Ovary (tissue), 9 donors: ENCODE measurements around the gene LYST. TPM values are rescaled to one million over a fixed set of nuclear protein-coding genes. Genes with fewer than 3 reads are reported as not detected.
A peak's percentile ranks its signal among the peaks of the same experiment; 100 is the strongest.

ENCODE experiments used
- DNase-seq, 5 donors: peaks; one replicate each; pipeline ENCODE4 v3.0.0-alpha.2; 2019 to 2020
- H3K27ac ChIP-seq, 2 donors: fragments of 200-600 bp; one replicate each; pipeline versions ENCODE4 v1.5.1 to v1.8.0; 2019 to 2022
- H3K27me3 ChIP-seq: fragments of 200-600 bp; one replicate; pipeline ENCODE4 v1.8.0; 2022
- H3K36me3 ChIP-seq: fragments of 200-600 bp; sonication (generic); one replicate; pipeline ENCODE4 v1.5.1; 2019
- H3K4me1 ChIP-seq: one replicate; pipeline ENCODE4 v1.8.1; 2013; ENCODE audit warnings: mild to moderate bottlenecking, moderate library complexity; ENCODE audit not compliant: insufficient read depth
- H3K4me3 ChIP-seq: fragments of 200-600 bp; sonication (generic); one replicate; pipeline ENCODE4 v1.5.1; 2017
- H3K9me3 ChIP-seq, 2 donors: fragments of 200-600 bp in 1 of 2; sonication (generic) in 1 of 2; one replicate each; pipeline versions ENCODE4 v1.5.1 to v1.8.1; 2013 to 2019; ENCODE audit warnings: mild to moderate bottlenecking in 1 of 2, moderate library complexity in 1 of 2
- EP300 ChIP-seq: sonication (generic); formaldehyde crosslinking; IDR thresholded peaks from one replicate; pipeline ENCODE4 v1.6.1; 2017; ENCODE audit warnings: antibody characterized with exemption
- POLR2A ChIP-seq: fragments of 450-650 bp; IDR thresholded peaks from one replicate; pipeline ENCODE4 v1.6.1; 2017; ENCODE audit warnings: antibody characterized with exemption, mild to moderate bottlenecking, moderate library complexity
- WGBS, 3 donors: extraction: QIAGEN DNeasy Blood & Tissue Kit in 1 of 3; methylation state at CpG; one replicate each; pipeline versions ENCODE4 v1.1.5 to v1.1.7; 2013 to 2017; 5-methylcytosine and 5-hydroxymethylcytosine counted together
- intact Hi-C, 4 donors: fragments of 100-400 bp; cut with DNase I; formaldehyde crosslinking; loops; one replicate each; pipeline versions ENCODE4 v1.11.0 to v1.15.1; 2022 to 2023
- polyA plus RNA-seq, 2 donors: library from polyadenylated mRNA; stranded (reverse); fragments of 200-250 nt in 1 of 2; fragments of 350-450 nt in 1 of 2; fragmentation: Illumina TruSeq in 1 of 2; extraction: RNeasy Lipid Tissue Mini Kit (QIAGEN cat#74804) in 1 of 2; gene quantifications; one replicate each; pipeline ENCODE4 v1.2.3, GENCODE V29; 2013 to 2014
- total RNA-seq, 7 donors: library from RNA; depleted of rRNA in 2 of 7; stranded (reverse); fragments of >200 nt in 2 of 7; fragmentation: NEBNext Ultra II Directional in 3 of 7; extraction: Animal tissue kit (Norgen Biotek cat#: 25700) in 3 of 7; gene quantifications; one replicate each; pipeline versions ENCODE4 v1.1.0 to v1.2.4, GENCODE V29; 2016 to 2023
- TF ChIP-seq, protein P1 (sequence below), 3 donors: fragments of 450-650 bp in 2 of 3; fragments of 200-600 bp in 1 of 3; IDR thresholded peaks; one replicate each; pipeline versions ENCODE4 v1.5.1 to v1.8.0; 2016 to 2022; ENCODE audit warnings: antibody characterized with exemption in 3 of 3, mild to moderate bottlenecking in 1 of 3
- donor health status: DM: no; HTN: no; CAD: no; lungs with moderate emphysema.
- donor health status: DM: no; HTN: no; CAD: no.
- donor health status: Bipolar disorder and iron deficiency.
- donor health status: DM: yes; HTN: yes; CAD: no.
- donor health status: DM: no; HTN: no; CAD: no.
- donor health status: DM: yes; HTN: yes; CAD: no.

LYST gene
- total and polyA plus RNA-seq, 9 donors: 6.8 to 29.2 (median 21.7) TPM

DNA sequence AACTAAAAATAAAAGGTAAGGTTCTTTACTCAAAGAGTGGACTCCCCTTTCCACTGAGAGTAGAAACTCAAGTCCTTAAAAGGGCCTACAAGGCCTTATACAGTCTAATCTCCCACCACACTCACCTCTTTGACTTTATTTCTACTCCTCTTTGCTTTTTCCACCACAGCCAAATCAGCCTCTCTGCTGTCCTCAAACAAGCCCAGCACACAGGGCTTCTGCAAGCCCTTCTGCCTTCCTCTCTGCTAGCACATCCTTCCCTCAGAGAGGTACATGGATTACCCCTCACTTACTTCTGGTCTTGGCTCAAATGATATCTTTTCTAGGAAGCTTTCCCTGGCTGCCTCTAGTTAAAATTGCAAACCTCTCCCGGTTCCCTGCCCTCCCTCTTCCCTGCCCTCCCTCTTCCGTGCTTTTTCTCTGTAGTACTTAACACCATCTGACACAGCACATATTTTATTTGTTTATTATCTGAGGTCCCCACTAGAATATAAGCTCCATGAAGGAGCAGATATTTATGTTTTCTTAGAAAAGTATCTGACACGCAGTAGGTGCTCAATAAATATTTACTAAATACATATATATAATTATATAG lies 1.7 kb downstream of the LYST start:
- intact Hi-C loops: loop anchor here in 1 of 4 donors (10.0 kb wide), 1 partner anchor 200 kb away; the partner anchor contains the start of gene NID1
- Histone ChIP-seq H3K4me3 (peak overlapping the region; percentile 89), H3K27ac (peak overlapping the region in 1 of 2 donors; percentile 8), H3K27me3 (no peaks in the 10 kb centered on the region), H3K36me3 (no peaks in the 10 kb centered on the region), H3K9me3 (no peaks in the 10 kb centered on the region), H3K4me1 (peaks cover 7% of the 10 kb centered on the region)
- TF ChIP-seq, protein P1, sequence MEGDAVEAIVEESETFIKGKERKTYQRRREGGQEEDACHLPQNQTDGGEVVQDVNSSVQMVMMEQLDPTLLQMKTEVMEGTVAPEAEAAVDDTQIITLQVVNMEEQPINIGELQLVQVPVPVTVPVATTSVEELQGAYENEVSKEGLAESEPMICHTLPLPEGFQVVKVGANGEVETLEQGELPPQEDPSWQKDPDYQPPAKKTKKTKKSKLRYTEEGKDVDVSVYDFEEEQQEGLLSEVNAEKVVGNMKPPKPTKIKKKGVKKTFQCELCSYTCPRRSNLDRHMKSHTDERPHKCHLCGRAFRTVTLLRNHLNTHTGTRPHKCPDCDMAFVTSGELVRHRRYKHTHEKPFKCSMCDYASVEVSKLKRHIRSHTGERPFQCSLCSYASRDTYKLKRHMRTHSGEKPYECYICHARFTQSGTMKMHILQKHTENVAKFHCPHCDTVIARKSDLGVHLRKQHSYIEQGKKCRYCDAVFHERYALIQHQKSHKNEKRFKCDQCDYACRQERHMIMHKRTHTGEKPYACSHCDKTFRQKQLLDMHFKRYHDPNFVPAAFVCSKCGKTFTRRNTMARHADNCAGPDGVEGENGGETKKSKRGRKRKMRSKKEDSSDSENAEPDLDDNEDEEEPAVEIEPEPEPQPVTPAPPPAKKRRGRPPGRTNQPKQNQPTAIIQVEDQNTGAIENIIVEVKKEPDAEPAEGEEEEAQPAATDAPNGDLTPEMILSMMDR (IDR thresholded peaks at IDR 0.05): no peak
- TF ChIP-seq POLR2A: no peak
- TF ChIP-seq EP300: no peak
- no peak for DNase-seq
- WGBS, 3 donors: 8 to 17% (median 12%) methylated on average over 3 of the region's 3 CpGs

DNA sequence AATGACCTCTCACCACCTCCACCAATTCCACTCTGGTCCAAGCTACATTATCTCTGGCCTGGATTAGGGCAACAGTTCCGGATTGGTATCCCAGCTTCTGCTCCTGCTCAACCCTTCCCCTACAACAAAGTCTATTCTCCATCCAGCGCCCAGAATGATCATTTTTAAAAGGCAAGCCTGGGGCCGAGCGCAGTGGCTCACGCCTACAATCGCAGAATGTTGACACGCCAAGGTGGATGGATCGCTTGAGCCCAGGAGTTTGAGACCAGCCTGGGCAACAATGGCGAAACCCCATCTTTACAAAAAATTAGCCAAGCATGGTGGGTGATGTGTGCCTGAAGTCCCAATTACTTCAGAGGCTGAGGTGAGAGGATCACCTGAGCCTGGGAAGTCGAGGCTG lies 2.2 kb downstream of the LYST start:
- no peak overlapping the region for H3K27ac ChIP-seq
- 92 to 96% (median 95%) methylated on average over 10 of the region's 10 CpGs for WGBS, 3 donors
- H3K9me3 ChIP-seq: no peaks in the 10 kb centered on the region
- no peak overlapping the region for H3K4me3 ChIP-seq
- H3K27me3 ChIP-seq: no peaks in the 10 kb centered on the region
- intact Hi-C loops: loop anchor here in 1 of 4 donors (10.0 kb wide), 1 partner anchor 200 kb away; the partner anchor contains the start of gene NID1
- no peaks in the 10 kb centered on the region for H3K36me3 ChIP-seq
- DNase-seq: no peak
- TF ChIP-seq, protein P1 (IDR thresholded peaks at IDR 0.05): no peak
- TF ChIP-seq EP300 (no peak), POLR2A (no peak)
- H3K4me1 ChIP-seq: peaks cover 7% of the 10 kb centered on the region

DNA sequence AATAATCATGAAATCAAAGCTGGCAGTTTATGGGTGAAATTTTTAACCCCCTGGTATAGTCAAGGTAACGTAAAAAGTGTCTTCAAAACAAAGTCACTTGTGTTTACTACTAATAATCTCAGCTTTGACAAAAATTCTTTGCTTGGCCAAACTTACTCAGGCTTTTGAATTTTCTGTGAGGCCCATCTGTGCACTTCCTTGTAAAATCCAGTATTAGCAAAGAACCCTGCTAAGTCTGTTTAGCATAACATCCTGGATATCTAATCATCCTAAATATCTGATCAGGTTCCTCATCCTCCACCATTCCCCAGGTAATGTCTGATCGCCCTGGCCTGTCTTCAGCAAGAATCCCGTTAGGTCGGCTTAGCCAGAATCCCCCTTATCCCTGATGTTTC lies 3.0 kb downstream of the LYST start:
- intact Hi-C loops: loop anchor here in 1 of 4 donors (10.0 kb wide), 1 partner anchor 201 kb away; the partner anchor contains the start of gene NID1

DNA sequence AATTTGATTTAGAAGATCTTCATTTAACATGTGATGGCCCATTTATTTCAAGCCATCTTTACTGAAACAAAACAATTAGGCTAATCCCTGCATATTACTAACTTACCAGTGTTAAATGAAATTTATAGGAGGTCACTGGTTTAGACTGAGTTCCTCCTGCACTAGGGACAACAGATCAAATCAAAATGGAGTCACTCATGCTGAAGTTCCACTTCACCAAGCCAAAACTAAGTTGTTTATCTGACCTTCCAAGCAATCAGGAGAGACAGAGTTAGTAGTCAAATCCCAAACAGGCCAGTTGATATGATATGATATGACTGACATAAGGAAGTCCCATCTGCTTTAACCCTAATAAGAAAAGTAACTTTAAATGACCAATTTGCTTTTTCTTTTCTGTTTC lies 4.8 kb downstream of the LYST start:
- intact Hi-C loops: loop anchor here in 1 of 4 donors (10.0 kb wide), 1 partner anchor 203 kb away; the partner anchor contains the start of gene NID1
- Histone ChIP-seq H3K27ac (no peak overlapping the region), H3K9me3 (no peaks in the 10 kb centered on the region), H3K4me1 (peaks cover 7% of the 10 kb centered on the region), H3K27me3 (no peaks in the 10 kb centered on the region), H3K4me3 (no peak overlapping the region), H3K36me3 (no peaks in the 10 kb centered on the region)
- TF ChIP-seq, protein P1 (IDR thresholded peaks at IDR 0.05): no peak
- TF ChIP-seq EP300: no peak
- no peak for TF ChIP-seq POLR2A
- DNase-seq: no peak

More for the DNA sequence above, 3.0 kb downstream of the LYST start:
- no peak for DNase-seq
- H3K27ac ChIP-seq: no peak overlapping the region
- no peaks in the 10 kb centered on the region for H3K9me3 ChIP-seq
- TF ChIP-seq, protein P1 (IDR thresholded peaks at IDR 0.05): no peak
- no peak for TF ChIP-seq EP300
- no peak for TF ChIP-seq POLR2A
- H3K27me3 ChIP-seq: no peaks in the 10 kb centered on the region
- 94 to 96% (median 94%) methylated on average over 4 of the region's 4 CpGs for WGBS, 3 donors
- H3K4me1 ChIP-seq: peaks cover 7% of the 10 kb centered on the region
- H3K36me3 ChIP-seq: no peaks in the 10 kb centered on the region
- no peak overlapping the region for H3K4me3 ChIP-seq
